HepG2 (cell line): ENCODE data around the gene GBP7. TPM values are rescaled to one million over a fixed set of nuclear protein-coding genes. Genes with fewer than 3 reads are reported as not detected.

ENCODE experiments used
- ATAC-seq: fragments of 200-7000 bp; cut with Tn5 transposase; 3 replicates; pipeline ENCODE4 v1.9.1; 2020; ENCODE audit warnings: mild to moderate bottlenecking, moderate library complexity
- BruUV-seq: library from RNA; stranded (reverse); fragments of 400-500 nt; replicated peaks from 2 replicates; lab custom pipeline; 2021; lab: Mats Ljungman, UMichigan
- CTCF ChIA-PET: fragments of 300-600 bp; formaldehyde crosslinking; extraction: SDS; loops from one replicate; lab custom pipeline; 2021; ENCODE audit warnings: low total read pairs, inconsistent platforms, low intra/inter-chr PET ratio; lab: Yijun Ruan, JAX
- POLR2A ChIA-PET: fragments of 350-600 bp; sonication (Branson Sonifier 250); formaldehyde crosslinking; loops from one replicate; lab custom pipeline; 2020; ENCODE audit warnings: antibody characterized with exemption, inconsistent platforms; lab: Yijun Ruan, JAX
- DNase-seq: peaks from one replicate; pipeline ENCODE4 v3.0.0-alpha.2; 2015; ENCODE audit warnings: low spot score
- FAIRE-seq: peaks from 3 replicates; lab custom pipeline; 2011; peaks lifted over from hg19 to GRCh38; lab: Jason Lieb, UNC
- H2AFZ ChIP-seq: one replicate; pipeline ENCODE4 v1.6.1; 2011; ENCODE audit warnings: low read length, inconsistent platforms
- H3K27ac ChIP-seq: fragments of 300-600 bp; 3 replicates; pipeline ENCODE4 v1.8.0; 2011; ENCODE audit warnings: mixed run types, mild to moderate bottlenecking, mixed read lengths, low read length, inconsistent platforms; ENCODE audit not compliant: insufficient read depth; ENCODE audit errors: extremely low read length
- H3K27me3 ChIP-seq, 2 experiments: fragments of 200-600 bp in 1 of 2; 2 replicates in 1 of 2; 3 replicates in 1 of 2; pipeline versions ENCODE4 v1.6.0 to v1.8.0; 2011; ENCODE audit warnings: low read length in 2 of 2, mild to moderate bottlenecking in 2 of 2, moderate library complexity in 2 of 2, inconsistent platforms in 1 of 2; ENCODE audit not compliant: insufficient read depth in 2 of 2, control insufficient read depth in 1 of 2
- H3K36me3 ChIP-seq, 2 experiments: fragments of 200-600 bp in 1 of 2; replicated peaks in 1 of 2; 2 replicates in 1 of 2; 3 replicates in 1 of 2; pipeline versions ENCODE4 v1.5.1 to v1.8.0; 2011; ENCODE audit warnings: low read length in 2 of 2, inconsistent platforms in 1 of 2; ENCODE audit not compliant: insufficient read depth in 2 of 2, control insufficient read depth in 1 of 2
- H3K4me1 ChIP-seq: 2 replicates; pipeline ENCODE4 v1.5.1; 2012; ENCODE audit warnings: low read length, inconsistent platforms; ENCODE audit not compliant: insufficient read depth
- H3K4me2 ChIP-seq: 2 replicates; pipeline ENCODE4 v1.6.0; 2011; ENCODE audit warnings: low read depth, low read length, inconsistent platforms
- H3K4me3 ChIP-seq, 3 experiments: fragments of 200-600 bp in 1 of 3; sonication (generic), shearing (Covaris generic) in 1 of 3; replicated peaks in 1 of 3; 2 replicates each; pipeline ENCODE4 v1.5.1; 2011 to 2016; ENCODE audit warnings: low read length in 3 of 3, inconsistent platforms in 2 of 3, low read depth in 2 of 3, mild to moderate bottlenecking in 2 of 3, control low read depth in 1 of 3, mixed read lengths in 1 of 3; ENCODE audit not compliant: insufficient read depth in 1 of 3
- H3K79me2 ChIP-seq: one replicate; pipeline ENCODE4 v1.6.1; 2011; ENCODE audit warnings: low read length, inconsistent platforms; ENCODE audit not compliant: insufficient read depth
- H3K9ac ChIP-seq: 2 replicates; pipeline ENCODE4 v1.6.0; 2011; ENCODE audit warnings: mild to moderate bottlenecking, low read depth, low read length, inconsistent platforms; ENCODE audit not compliant: insufficient read depth
- H3K9me3 ChIP-seq: 2 replicates; pipeline ENCODE4 v1.5.1; 2012; ENCODE audit warnings: mild to moderate bottlenecking, low read length
- H4K20me1 ChIP-seq: 2 replicates; pipeline ENCODE4 v1.6.0; 2011; ENCODE audit warnings: inconsistent platforms, mild to moderate bottlenecking, low read length, moderate library complexity; ENCODE audit not compliant: insufficient read depth
- HOXA9 ChIP-seq: sonication (generic); formaldehyde crosslinking; IDR thresholded peaks from 2 replicates; pipeline ENCODE4 v1.8.1; 2022; ENCODE audit warnings: missing genetic modification reagents, mild to moderate bottlenecking, moderate library complexity, borderline replicate concordance
- NONO ChIP-seq, 2 experiments: fragments of 450-650 bp in 1 of 2; sonication (generic) in 1 of 2; formaldehyde crosslinking in 1 of 2; IDR thresholded peaks in 1 of 2; conservative IDR thresholded peaks in 1 of 2; 2 replicates each; pipeline versions ENCODE4 v1.6.1 to v1.8.0; 2017 to 2022; ENCODE audit warnings: mild to moderate bottlenecking in 1 of 2, missing genetic modification reagents in 1 of 2, moderate library complexity in 1 of 2
- RARA ChIP-seq: IDR thresholded peaks from 2 replicates; pipeline ENCODE4 v1.6.1; 2016; ENCODE audit warnings: missing genetic modification reagents, missing compliant biosample characterization
- ZFAT ChIP-seq: sonication (generic); formaldehyde crosslinking; conservative IDR thresholded peaks from 2 replicates; pipeline ENCODE4 v1.8.1; 2023; ENCODE audit warnings: missing genetic modification reagents, inconsistent platforms
- WGBS: methylation state at CpG from one replicate; pipeline ENCODE4 v1.1.6; 2017; ENCODE audit warnings: low lambda C conversion rate; 5-methylcytosine and 5-hydroxymethylcytosine counted together
- in situ Hi-C: cut with HindIII; loops from 2 replicates; pipeline ENCODE4 v1.10.0; 2017; ENCODE audit warnings: low pct_unique_long_range_greater_than_20kb; ENCODE audit not compliant: extremely low pct_ligation_motif_present
- intact Hi-C: fragments of 100-400 bp; cut with micrococcal nuclease; formaldehyde crosslinking; loops from one replicate; pipeline ENCODE4 v1.10.0; 2022; ENCODE audit not compliant: unreplicated experiment
- polyA plus RNA-seq, 8 experiments: library from polyadenylated mRNA; depleted of rRNA in 3 of 8; stranded (reverse) in 7 of 8; unstranded in 1 of 8; fragments of >200 nt; fragmentation: Illumina TruSeq in 4 of 8; extraction: Trizol in 4 of 8; gene quantifications; 2 replicates each; pipeline versions ENCODE4 v1.2.1 to v1.2.3, GENCODE V29; 2011 to 2016; ENCODE audit warnings: low read depth in 4 of 8, missing spikeins in 1 of 8, mixed read lengths in 1 of 8; ENCODE audit not compliant: insufficient read depth in 1 of 8
- total RNA-seq, 5 experiments: library from RNA; depleted of rRNA; stranded (reverse); fragments of >200 nt; fragmentation: Illumina TruSeq; extraction: Trizol; gene quantifications; 2 replicates each; pipeline ENCODE4 v1.2.3, GENCODE V29; 2016; ENCODE audit warnings: low read depth in 1 of 5

GBP7 gene
- total and polyA plus RNA-seq, 2 of the 13 experiments (the other 11 are each of a cell fraction or from before 2014, with no cell fraction given), result not detected

DNA sequence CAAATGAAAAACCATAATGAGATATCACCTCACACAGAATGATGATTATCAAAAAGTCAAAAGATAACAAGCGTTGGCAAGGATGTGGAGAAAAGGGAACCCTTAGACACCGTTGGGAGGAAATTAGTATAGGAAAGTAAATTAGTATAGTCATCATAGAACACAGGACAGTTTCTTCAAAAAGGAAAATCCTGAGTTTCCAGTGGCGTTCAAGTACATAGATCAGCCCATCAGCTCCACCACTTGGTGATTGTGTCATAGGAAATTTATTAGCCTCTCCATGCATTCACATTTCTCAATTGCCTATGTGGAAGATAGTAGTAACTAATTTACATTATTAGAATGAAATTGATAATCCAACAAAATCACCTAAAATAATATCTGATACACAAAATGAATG lies 29.1 kb downstream of the GBP7 start:
- Histone ChIP-seq H3K79me2 (no peaks in the 10 kb centered on the region), H3K9me3 (no peaks in the 10 kb centered on the region), H3K4me3 (no peak overlapping the region), H3K4me2 (no peak overlapping the region), H4K20me1 (no peaks in the 10 kb centered on the region), H3K27ac (no peak overlapping the region), H3K4me1 (no peaks in the 10 kb centered on the region), H3K9ac (no peak overlapping the region), H3K27me3 (no peaks in the 10 kb centered on the region), H2AFZ (no peak overlapping the region), H3K36me3 (no peaks in the 10 kb centered on the region)
- TF ChIP-seq ZFAT (CRISPR knock-in tag), result no peak
- in situ Hi-C loops, result no loop called here
- FAIRE-seq, result no peak
- no peak for DNase-seq
- WGBS, result 0% methylated on average over 3 of the region's 3 CpGs
- no peak for ATAC-seq
- ChIA-PET POLR2A (no interaction called here), CTCF (no interaction called here)
- intact Hi-C loops, result no loop called here
- BruUV-seq, result no TSS peak

DNA sequence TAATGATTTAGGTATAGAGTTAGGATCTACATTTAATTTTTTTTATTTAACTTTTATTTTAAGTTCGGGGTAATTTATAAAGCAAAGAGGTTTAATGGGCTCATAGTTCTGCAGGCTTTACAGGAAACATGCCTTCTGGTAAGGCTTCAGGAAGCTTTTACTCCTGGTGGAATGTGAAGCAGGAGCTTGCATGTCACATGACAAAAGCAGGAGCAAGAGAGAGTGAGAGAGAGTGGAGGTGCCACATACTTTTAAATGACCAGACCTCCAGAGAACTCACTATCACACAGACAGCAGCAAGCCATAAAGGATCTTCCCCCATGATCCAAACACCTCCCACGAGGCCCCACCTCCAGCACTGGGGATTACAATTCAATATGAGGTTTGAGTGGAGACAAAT lies 32.3 kb downstream of the GBP7 start:
- no peak overlapping the region for H3K4me3 ChIP-seq
- H3K9ac ChIP-seq, result no peak overlapping the region
- no peaks in the 10 kb centered on the region for H3K9me3 ChIP-seq
- no peaks in the 10 kb centered on the region for H3K79me2 ChIP-seq
- ChIA-PET CTCF (no interaction called here), POLR2A (no interaction called here)
- H3K27ac ChIP-seq, result no peak overlapping the region
- no TSS peak for BruUV-seq
- no peak overlapping the region for H2AFZ ChIP-seq
- no peak for ATAC-seq
- no peak for TF ChIP-seq HOXA9 (CRISPR knock-in tag)
- no peak for TF ChIP-seq RARA
- TF ChIP-seq NONO (IDR thresholded peaks at IDR 0.05), result no peak
- TF ChIP-seq NONO (CRISPR knock-in tag; conservative IDR thresholded peaks at IDR 0.05), result no peak
- H3K27me3 ChIP-seq, result no peaks in the 10 kb centered on the region
- 6% methylated on average over 2 of the region's 2 CpGs for WGBS
- DNase-seq, result no peak
- H4K20me1 ChIP-seq, result no peaks in the 10 kb centered on the region
- H3K36me3 ChIP-seq, result no peaks in the 10 kb centered on the region
- FAIRE-seq, result no peak
- H3K4me1 ChIP-seq, result no peaks in the 10 kb centered on the region
- no peak overlapping the region for H3K4me2 ChIP-seq
- in situ Hi-C loops (no loop called here), intact Hi-C loops (no loop called here)
